ENCODE data around the gene LRRC2.

- TF ChIP-seq CTCF (IDR thresholded peaks at IDR 0.05; ENCODE audit: insufficient read depth, low read length) (no peak), REST (IDR thresholded peaks at IDR 0.05; ENCODE audit: insufficient replicate concordance, low read depth) (no peak), POLR2AphosphoS5 (IDR thresholded peaks at IDR 0.05; ENCODE audit: low read depth) (no peak), GABPA (IDR thresholded peaks at IDR 0.05; ENCODE audit: low read depth) (no peak), SPI1 (IDR thresholded peaks at IDR 0.05; ENCODE audit: borderline replicate concordance, low read depth) (no peak)
Measured at GRCh38 chr3:46504789-46505188, 61.3 kb downstream of the LRRC2 start.

Measured in HL-60 (cell line).